Measurements from ENCODE around the gene PSME3IP1. TPM values are rescaled to one million over a fixed set of nuclear protein-coding genes. Genes with fewer than 3 reads are reported as not detected.

The PSME3IP1 gene
- total RNA-seq, 1 donor from 2014 or later, result 62.9 TPM

GRCh38 chr16:57231821-57232350 lies 46.0 kb upstream of the PSME3IP1 start:
- H3K36me3 ChIP-seq (ENCODE audit: control insufficient read depth, insufficient read depth, low read length), result peaks cover 20% of the 10 kb centered on the region

GRCh38 chr16:57229079-57229478 lies 43.2 kb upstream of the PSME3IP1 start:
- DNase-seq (ENCODE audit: low read depth), result no peak
- TF ChIP-seq CTCF (IDR thresholded peaks at IDR 0.05; ENCODE audit: insufficient read depth, low read length, severe bottlenecking), result no peak
- Histone ChIP-seq H3K4me3 (ENCODE audit: low read depth, low read length) (no peak overlapping the region), H3K36me3 (ENCODE audit: control insufficient read depth, insufficient read depth, low read length) (peaks cover 17% of the 10 kb centered on the region), H3K27me3 (ENCODE audit: control insufficient read depth, insufficient read depth, low read length) (no peaks in the 10 kb centered on the region)
- FAIRE-seq, result no peak

More at GRCh38 chr16:57231821-57232350, 46.0 kb upstream of the PSME3IP1 start:
- FAIRE-seq, result no peak
- DNase-seq (ENCODE audit: low read depth), result peak; percentile 56
- no peaks in the 10 kb centered on the region for H3K27me3 ChIP-seq (ENCODE audit: control insufficient read depth, insufficient read depth, low read length)
- no peak overlapping the region for H3K4me3 ChIP-seq (ENCODE audit: low read depth, low read length)
- TF ChIP-seq CTCF (IDR thresholded peaks at IDR 0.05; ENCODE audit: insufficient read depth, low read length, severe bottlenecking), result no peak

- no peak for TF ChIP-seq CTCF (IDR thresholded peaks at IDR 0.05; ENCODE audit: insufficient read depth, low read length, severe bottlenecking)
- DNase-seq (ENCODE audit: low read depth), result peak; percentile 46
- no peaks in the 10 kb centered on the region for H3K27me3 ChIP-seq (ENCODE audit: control insufficient read depth, insufficient read depth, low read length)
- no peak overlapping the region for H3K4me3 ChIP-seq (ENCODE audit: low read depth, low read length)
- FAIRE-seq, result no peak
- H3K36me3 ChIP-seq (ENCODE audit: control insufficient read depth, insufficient read depth, low read length), result peaks cover 14% of the 10 kb centered on the region
These were observed 41.1 kb upstream of the PSME3IP1 start for GRCh38 chr16:57226701-57227621.

- H3K36me3 ChIP-seq (ENCODE audit: control insufficient read depth, insufficient read depth, low read length), result peaks cover 19% of the 10 kb centered on the region
- no peak for TF ChIP-seq CTCF (IDR thresholded peaks at IDR 0.05; ENCODE audit: insufficient read depth, low read length, severe bottlenecking)
- H3K27me3 ChIP-seq (ENCODE audit: control insufficient read depth, insufficient read depth, low read length), result no peaks in the 10 kb centered on the region
- no peak for FAIRE-seq
- no peak overlapping the region for H3K4me3 ChIP-seq (ENCODE audit: low read depth, low read length)
- no peak for DNase-seq (ENCODE audit: low read depth)
These were observed 40.1 kb upstream of the PSME3IP1 start for GRCh38 chr16:57225978-57226377.

- Histone ChIP-seq H3K4me3 (ENCODE audit: low read depth, low read length) (no peak overlapping the region), H3K36me3 (ENCODE audit: control insufficient read depth, insufficient read depth, low read length) (peaks cover 17% of the 10 kb centered on the region), H3K27me3 (ENCODE audit: control insufficient read depth, insufficient read depth, low read length) (no peaks in the 10 kb centered on the region)
- no peak for DNase-seq (ENCODE audit: low read depth)
- no peak for TF ChIP-seq CTCF (IDR thresholded peaks at IDR 0.05; ENCODE audit: insufficient read depth, low read length, severe bottlenecking)
- no peak for FAIRE-seq
These were observed 39.0 kb upstream of the PSME3IP1 start for GRCh38 chr16:57224651-57225335.

Data from bronchial epithelial cell (primary cell).